GM12872 (cell line): Measurements from ENCODE around the gene PLAGL1.

ENCODE experiments used
- TF ChIP-seq, protein P1 (sequence below): IDR thresholded peaks from 3 replicates; pipeline ENCODE4 v1.5.1; 2011; ENCODE audit warnings: low read depth, mild to moderate bottlenecking, low read length, moderate library complexity; ENCODE audit not compliant: insufficient read depth

The PLAGL1 gene, protein sequence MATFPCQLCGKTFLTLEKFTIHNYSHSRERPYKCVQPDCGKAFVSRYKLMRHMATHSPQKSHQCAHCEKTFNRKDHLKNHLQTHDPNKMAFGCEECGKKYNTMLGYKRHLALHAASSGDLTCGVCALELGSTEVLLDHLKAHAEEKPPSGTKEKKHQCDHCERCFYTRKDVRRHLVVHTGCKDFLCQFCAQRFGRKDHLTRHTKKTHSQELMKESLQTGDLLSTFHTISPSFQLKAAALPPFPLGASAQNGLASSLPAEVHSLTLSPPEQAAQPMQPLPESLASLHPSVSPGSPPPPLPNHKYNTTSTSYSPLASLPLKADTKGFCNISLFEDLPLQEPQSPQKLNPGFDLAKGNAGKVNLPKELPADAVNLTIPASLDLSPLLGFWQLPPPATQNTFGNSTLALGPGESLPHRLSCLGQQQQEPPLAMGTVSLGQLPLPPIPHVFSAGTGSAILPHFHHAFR

DNA sequence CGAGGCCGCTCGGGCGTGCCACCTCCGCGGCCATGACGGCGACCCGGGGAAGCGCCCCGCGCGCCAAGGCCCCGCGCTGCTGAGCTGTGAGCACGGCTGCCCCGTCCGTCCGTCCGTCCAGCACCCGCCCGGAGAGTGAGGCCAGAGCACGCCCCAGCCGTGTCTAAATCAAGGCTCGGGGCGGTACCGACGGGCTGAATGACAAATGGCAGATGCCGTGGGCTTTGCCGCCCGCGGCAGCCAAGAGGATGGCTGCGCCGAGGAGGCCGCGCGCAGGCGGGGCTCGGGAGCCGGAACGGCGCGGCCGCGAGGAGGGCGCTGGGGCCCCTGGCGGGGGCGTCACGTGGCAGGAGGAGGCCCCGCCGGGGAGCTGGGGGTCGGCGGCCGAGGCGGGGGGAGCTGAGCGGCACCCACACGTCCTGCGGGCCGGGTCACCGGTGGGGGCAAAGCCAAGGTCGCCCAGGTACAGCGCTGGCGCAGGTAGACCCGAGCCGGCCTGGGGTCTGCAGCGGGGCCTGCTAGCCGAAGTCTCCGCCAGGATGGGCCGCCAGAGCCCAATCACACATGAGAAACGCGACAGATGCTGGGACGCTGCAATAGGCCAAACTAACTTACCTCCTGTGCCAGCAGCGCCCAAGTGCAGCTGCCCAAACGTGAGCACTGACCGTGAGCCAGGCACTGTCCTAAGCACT, at the start of gene PLAGL1:
TSS of gene PLAGL1 (minus strand) at position 140 of the 692 bp plus-strand sequence. CDS start 60,123 bp downstream, outside the sequence.
- TF ChIP-seq, protein P1, sequence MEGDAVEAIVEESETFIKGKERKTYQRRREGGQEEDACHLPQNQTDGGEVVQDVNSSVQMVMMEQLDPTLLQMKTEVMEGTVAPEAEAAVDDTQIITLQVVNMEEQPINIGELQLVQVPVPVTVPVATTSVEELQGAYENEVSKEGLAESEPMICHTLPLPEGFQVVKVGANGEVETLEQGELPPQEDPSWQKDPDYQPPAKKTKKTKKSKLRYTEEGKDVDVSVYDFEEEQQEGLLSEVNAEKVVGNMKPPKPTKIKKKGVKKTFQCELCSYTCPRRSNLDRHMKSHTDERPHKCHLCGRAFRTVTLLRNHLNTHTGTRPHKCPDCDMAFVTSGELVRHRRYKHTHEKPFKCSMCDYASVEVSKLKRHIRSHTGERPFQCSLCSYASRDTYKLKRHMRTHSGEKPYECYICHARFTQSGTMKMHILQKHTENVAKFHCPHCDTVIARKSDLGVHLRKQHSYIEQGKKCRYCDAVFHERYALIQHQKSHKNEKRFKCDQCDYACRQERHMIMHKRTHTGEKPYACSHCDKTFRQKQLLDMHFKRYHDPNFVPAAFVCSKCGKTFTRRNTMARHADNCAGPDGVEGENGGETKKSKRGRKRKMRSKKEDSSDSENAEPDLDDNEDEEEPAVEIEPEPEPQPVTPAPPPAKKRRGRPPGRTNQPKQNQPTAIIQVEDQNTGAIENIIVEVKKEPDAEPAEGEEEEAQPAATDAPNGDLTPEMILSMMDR: no peak

DNA sequence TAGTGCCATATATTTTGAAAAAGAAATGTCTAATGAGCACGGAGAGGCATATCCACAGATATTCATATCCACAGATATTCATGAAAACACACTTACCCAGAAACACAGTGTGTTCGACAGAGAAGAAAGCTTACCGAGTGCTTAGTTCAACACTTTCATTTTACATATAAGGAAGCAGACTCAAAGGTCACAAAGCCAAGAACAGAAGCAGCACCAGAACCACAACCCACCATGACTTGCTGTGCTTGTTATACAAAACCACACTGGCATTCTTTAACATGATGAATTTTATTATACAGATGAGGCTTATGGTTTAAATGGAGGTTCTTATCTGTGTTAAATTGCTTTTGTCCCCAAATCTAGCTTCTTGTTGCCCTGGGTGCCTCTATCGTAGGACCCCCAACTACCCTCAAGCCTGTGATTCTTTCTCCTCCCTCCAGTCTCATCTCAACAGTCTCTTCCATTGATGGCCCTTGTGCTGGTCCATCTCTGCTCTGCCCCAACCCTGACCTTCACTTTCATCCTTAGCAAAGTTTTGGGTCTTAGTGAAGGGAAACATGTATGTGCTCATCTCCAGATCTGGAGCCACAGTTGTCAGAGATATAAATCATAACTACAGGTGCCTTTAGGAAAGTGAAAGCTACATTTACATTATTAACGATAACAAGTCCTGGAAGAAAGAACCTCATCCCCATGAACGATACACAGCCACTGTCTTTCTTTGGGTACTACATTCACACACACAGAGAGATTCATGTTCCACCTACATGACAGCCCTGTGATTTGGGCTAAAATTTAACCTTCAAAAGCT, 47.3 kb upstream of the PLAGL1 start:
- TF ChIP-seq, protein P1: no peak

DNA sequence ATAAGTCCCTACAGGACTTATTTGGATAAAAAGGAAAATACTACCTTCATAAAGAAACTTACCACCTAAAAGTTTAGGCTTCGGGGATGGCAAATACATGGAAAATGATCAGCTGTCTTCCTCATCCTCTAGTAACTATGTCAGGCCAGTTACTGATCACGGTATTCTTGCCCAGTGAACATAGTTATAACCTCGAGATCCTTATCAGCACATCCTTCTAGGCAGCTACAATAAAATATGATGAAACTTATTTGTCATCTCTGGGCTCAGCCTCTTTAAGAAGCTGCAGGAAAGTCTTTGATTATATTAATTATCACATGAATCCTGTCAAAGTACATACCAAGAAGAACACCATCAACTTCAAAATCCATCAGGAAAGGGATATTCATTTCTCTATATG, 45.5 kb upstream of the PLAGL1 start:
- TF ChIP-seq, protein P1: no peak

DNA sequence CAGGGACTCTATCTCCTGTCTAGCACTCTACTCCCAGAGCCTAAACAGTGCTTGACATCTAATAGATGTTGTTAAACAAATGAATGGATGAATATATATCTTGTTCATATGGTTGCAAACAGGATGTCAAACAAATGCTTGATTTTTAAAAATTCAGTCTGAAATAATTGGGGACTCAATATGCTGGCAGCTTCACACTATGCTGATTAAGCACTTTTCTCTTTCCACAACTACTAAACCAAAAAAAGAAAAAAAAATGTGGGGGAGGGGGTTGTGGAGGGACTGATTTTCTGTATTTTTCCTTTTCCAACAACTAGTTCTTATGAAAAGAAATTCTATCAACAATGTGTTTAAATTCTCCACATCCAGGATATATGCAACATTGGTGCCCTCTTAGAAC, 44.4 kb upstream of the PLAGL1 start:
- TF ChIP-seq, protein P1: no peak

DNA sequence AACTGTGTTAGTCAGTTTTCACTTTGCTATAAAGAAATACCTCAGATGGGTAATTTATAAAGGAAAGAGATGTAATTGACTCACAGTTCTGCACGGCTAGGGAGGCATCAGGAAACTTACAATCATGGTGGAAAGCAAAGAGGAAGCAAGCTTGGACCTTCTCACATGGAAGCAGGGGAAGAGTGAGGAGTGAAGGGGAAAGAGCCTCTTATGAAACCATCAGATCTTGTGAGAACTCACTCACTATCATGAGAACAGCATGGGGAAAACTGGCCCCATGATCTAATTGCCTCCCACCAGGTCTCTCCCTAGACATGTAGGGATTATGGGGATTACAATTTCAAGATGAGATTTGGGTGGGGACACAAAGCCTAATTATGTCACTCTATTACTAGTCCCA, 41.3 kb upstream of the PLAGL1 start:
- TF ChIP-seq, protein P1: no peak

DNA sequence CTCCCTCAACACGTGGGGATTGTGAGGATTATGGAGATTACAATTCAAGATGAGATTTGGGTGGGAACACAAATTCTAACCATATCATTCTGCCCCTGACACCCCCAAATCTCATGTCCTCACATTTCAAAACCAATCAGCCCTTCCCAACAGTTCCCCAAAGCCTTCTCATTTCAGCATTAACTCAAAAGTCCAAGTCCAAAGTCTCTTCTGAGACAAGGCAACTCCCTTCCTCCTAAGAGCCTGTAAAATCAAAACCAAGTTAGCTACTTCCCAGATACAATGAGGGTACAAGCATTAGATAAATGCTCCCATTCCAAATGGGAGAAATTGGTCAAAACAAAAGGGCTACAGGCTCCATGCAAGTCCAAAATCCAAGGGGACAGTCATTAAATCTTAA, 39.6 kb upstream of the PLAGL1 start:
- TF ChIP-seq, protein P1: no peak

DNA sequence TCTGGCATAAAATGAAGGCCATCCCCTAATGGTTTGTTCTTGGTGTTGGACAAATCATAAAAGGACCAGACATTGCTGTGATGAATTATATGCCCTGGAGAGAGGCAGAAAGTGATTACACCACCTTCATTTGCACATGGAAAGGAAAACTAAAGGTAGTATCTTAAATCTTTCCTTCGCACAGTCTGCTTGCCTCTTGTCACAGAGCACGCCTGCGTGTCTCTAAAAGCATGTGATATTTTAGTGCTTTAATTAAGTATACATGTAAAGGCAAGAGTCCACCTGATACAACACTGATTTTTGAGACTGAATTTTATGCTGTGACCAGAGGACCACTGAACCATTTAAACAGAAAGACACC, 28.8 kb upstream of the PLAGL1 start:
- TF ChIP-seq, protein P1: no peak
